Measurements from ENCODE around the gene ZMYND8. TPM values are rescaled to one million over a fixed set of nuclear protein-coding genes. Genes with fewer than 3 reads are reported as not detected.
"Not testable (repeated sequence)": the region's sequence is repeated elsewhere in the genome, so short reads cannot be mapped to it uniquely, and the experiment has no call there.

ZMYND8 gene
- total RNA-seq, 1 experiment from 2014 or later = 44.1 TPM

- H3K4me2 ChIP-seq (ENCODE audit: low read depth, low read length, poor library complexity, severe bottlenecking) = no peak overlapping the region
These were observed 178.2 kb downstream of the ZMYND8 start for GRCh38 chr20:47178277-47178676.

GRCh38 chr20:47176217-47176616, 180.3 kb downstream of the ZMYND8 start:
- not testable (repeated sequence) for H3K9me3 ChIP-seq (ENCODE audit: low read length); H3K4me3 ChIP-seq (ENCODE audit: low read length); H3K27ac ChIP-seq (ENCODE audit: low read length); H3K9ac ChIP-seq (ENCODE audit: low read length); H4K20me1 ChIP-seq (ENCODE audit: insufficient read depth, low read depth, low read length); H3K79me2 ChIP-seq (ENCODE audit: low read length); H3K27me3 ChIP-seq (ENCODE audit: low read length); DNase-seq; H3K4me2 ChIP-seq (ENCODE audit: low read depth, low read length, poor library complexity, severe bottlenecking); H3K36me3 ChIP-seq (ENCODE audit: insufficient read depth, low read length); H2AFZ ChIP-seq (ENCODE audit: low read length); H3K4me1 ChIP-seq (ENCODE audit: low read length); H3K9me2 ChIP-seq (replicated peaks; ENCODE audit: insufficient read depth, low read length)

More at GRCh38 chr20:47178277-47178676, 178.2 kb downstream of the ZMYND8 start:
- Histone ChIP-seq H3K79me2 (ENCODE audit: low read length) (no peaks in the 10 kb centered on the region), H2AFZ (ENCODE audit: low read length) (no peak overlapping the region), H3K36me3 (ENCODE audit: insufficient read depth, low read length) (no peaks in the 10 kb centered on the region), H3K4me1 (ENCODE audit: low read length) (no peaks in the 10 kb centered on the region), H3K9me2 (replicated peaks; ENCODE audit: insufficient read depth, low read length) (no peaks in the 10 kb centered on the region), H4K20me1 (ENCODE audit: insufficient read depth, low read depth, low read length) (no peaks in the 10 kb centered on the region), H3K9ac (ENCODE audit: low read length) (no peak overlapping the region), H3K27ac (ENCODE audit: low read length) (no peak overlapping the region), H3K4me3 (ENCODE audit: low read length) (no peak overlapping the region), H3K27me3 (ENCODE audit: low read length) (no peaks in the 10 kb centered on the region), H3K9me3 (ENCODE audit: low read length) (no peaks in the 10 kb centered on the region)
- DNase-seq = no peak

GRCh38 chr20:47175493-47175892, 181.0 kb downstream of the ZMYND8 start:
- H3K9ac ChIP-seq (ENCODE audit: low read length) = no peak overlapping the region
- H3K4me1 ChIP-seq (ENCODE audit: low read length) = no peaks in the 10 kb centered on the region
- H3K36me3 ChIP-seq (ENCODE audit: insufficient read depth, low read length) = no peaks in the 10 kb centered on the region
- H3K4me3 ChIP-seq (ENCODE audit: low read length) = no peak overlapping the region
- no peak overlapping the region for H3K4me2 ChIP-seq (ENCODE audit: low read depth, low read length, poor library complexity, severe bottlenecking)
- H3K27ac ChIP-seq (ENCODE audit: low read length) = no peak overlapping the region
- H2AFZ ChIP-seq (ENCODE audit: low read length) = no peak overlapping the region
- no peaks in the 10 kb centered on the region for H3K9me3 ChIP-seq (ENCODE audit: low read length)
- H4K20me1 ChIP-seq (ENCODE audit: insufficient read depth, low read depth, low read length) = no peaks in the 10 kb centered on the region
- no peaks in the 10 kb centered on the region for H3K27me3 ChIP-seq (ENCODE audit: low read length)
- H3K9me2 ChIP-seq (replicated peaks; ENCODE audit: insufficient read depth, low read length) = no peaks in the 10 kb centered on the region
- DNase-seq = no peak
- H3K79me2 ChIP-seq (ENCODE audit: low read length) = no peaks in the 10 kb centered on the region

GRCh38 chr20:47174456-47175243, 181.8 kb downstream of the ZMYND8 start:
- Histone ChIP-seq H3K4me3 (ENCODE audit: low read length) (no peak overlapping the region), H3K27ac (ENCODE audit: low read length) (no peak overlapping the region), H3K36me3 (ENCODE audit: insufficient read depth, low read length) (no peaks in the 10 kb centered on the region), H3K4me2 (ENCODE audit: low read depth, low read length, poor library complexity, severe bottlenecking) (no peak overlapping the region), H3K9ac (ENCODE audit: low read length) (no peak overlapping the region), H3K9me3 (ENCODE audit: low read length) (no peaks in the 10 kb centered on the region), H3K4me1 (ENCODE audit: low read length) (no peaks in the 10 kb centered on the region), H3K27me3 (ENCODE audit: low read length) (no peaks in the 10 kb centered on the region), H4K20me1 (ENCODE audit: insufficient read depth, low read depth, low read length) (no peaks in the 10 kb centered on the region), H2AFZ (ENCODE audit: low read length) (no peak overlapping the region), H3K79me2 (ENCODE audit: low read length) (no peaks in the 10 kb centered on the region), H3K9me2 (replicated peaks; ENCODE audit: insufficient read depth, low read length) (no peaks in the 10 kb centered on the region)
- no peak for DNase-seq

GRCh38 chr20:47173596-47174216, 182.8 kb downstream of the ZMYND8 start:
- no peaks in the 10 kb centered on the region for H3K9me2 ChIP-seq (replicated peaks; ENCODE audit: insufficient read depth, low read length)
- no peaks in the 10 kb centered on the region for H3K79me2 ChIP-seq (ENCODE audit: low read length)
- no peaks in the 10 kb centered on the region for H3K9me3 ChIP-seq (ENCODE audit: low read length)
- no peaks in the 10 kb centered on the region for H3K4me1 ChIP-seq (ENCODE audit: low read length)
- H3K27me3 ChIP-seq (ENCODE audit: low read length) = no peaks in the 10 kb centered on the region
- no peaks in the 10 kb centered on the region for H3K36me3 ChIP-seq (ENCODE audit: insufficient read depth, low read length)
- no peak overlapping the region for H3K4me3 ChIP-seq (ENCODE audit: low read length)
- H2AFZ ChIP-seq (ENCODE audit: low read length) = no peak overlapping the region
- H3K27ac ChIP-seq (ENCODE audit: low read length) = no peak overlapping the region
- H3K9ac ChIP-seq (ENCODE audit: low read length) = no peak overlapping the region
- no peak overlapping the region for H3K4me2 ChIP-seq (ENCODE audit: low read depth, low read length, poor library complexity, severe bottlenecking)
- DNase-seq = no peak
- H4K20me1 ChIP-seq (ENCODE audit: insufficient read depth, low read depth, low read length) = no peaks in the 10 kb centered on the region

- no peaks in the 10 kb centered on the region for H3K9me2 ChIP-seq (replicated peaks; ENCODE audit: insufficient read depth, low read length)
- H3K27me3 ChIP-seq (ENCODE audit: low read length) = no peaks in the 10 kb centered on the region
- H3K4me3 ChIP-seq (ENCODE audit: low read length) = no peak overlapping the region
- H3K4me1 ChIP-seq (ENCODE audit: low read length) = no peaks in the 10 kb centered on the region
- no peak overlapping the region for H3K4me2 ChIP-seq (ENCODE audit: low read depth, low read length, poor library complexity, severe bottlenecking)
- H2AFZ ChIP-seq (ENCODE audit: low read length) = no peak overlapping the region
- no peak for DNase-seq
- no peaks in the 10 kb centered on the region for H3K36me3 ChIP-seq (ENCODE audit: insufficient read depth, low read length)
- no peaks in the 10 kb centered on the region for H3K79me2 ChIP-seq (ENCODE audit: low read length)
- H3K27ac ChIP-seq (ENCODE audit: low read length) = no peak overlapping the region
- H3K9me3 ChIP-seq (ENCODE audit: low read length) = no peaks in the 10 kb centered on the region
- H3K9ac ChIP-seq (ENCODE audit: low read length) = no peak overlapping the region
- no peaks in the 10 kb centered on the region for H4K20me1 ChIP-seq (ENCODE audit: insufficient read depth, low read depth, low read length)
These were observed 183.9 kb downstream of the ZMYND8 start for GRCh38 chr20:47172579-47172978.

- DNase-seq = no peak
- Histone ChIP-seq H3K27ac (ENCODE audit: low read length) (no peak overlapping the region), H3K9ac (ENCODE audit: low read length) (no peak overlapping the region)
These were observed 188.7 kb downstream of the ZMYND8 start for GRCh38 chr20:47167846-47168245.

GRCh38 chr20:47165376-47165865, 191.1 kb downstream of the ZMYND8 start:
- no peaks in the 10 kb centered on the region for H4K20me1 ChIP-seq (ENCODE audit: insufficient read depth, low read depth, low read length)
- H3K36me3 ChIP-seq (ENCODE audit: insufficient read depth, low read length) = no peaks in the 10 kb centered on the region
- H3K9me3 ChIP-seq (ENCODE audit: low read length) = no peaks in the 10 kb centered on the region
- H3K4me3 ChIP-seq (ENCODE audit: low read length) = no peak overlapping the region
- H3K79me2 ChIP-seq (ENCODE audit: low read length) = no peaks in the 10 kb centered on the region
- H3K9ac ChIP-seq (ENCODE audit: low read length) = no peak overlapping the region
- DNase-seq = no peak
- no peak overlapping the region for H2AFZ ChIP-seq (ENCODE audit: low read length)
- no peak overlapping the region for H3K4me2 ChIP-seq (ENCODE audit: low read depth, low read length, poor library complexity, severe bottlenecking)
- H3K27ac ChIP-seq (ENCODE audit: low read length) = no peak overlapping the region
- H3K27me3 ChIP-seq (ENCODE audit: low read length) = no peaks in the 10 kb centered on the region
- H3K9me2 ChIP-seq (replicated peaks; ENCODE audit: insufficient read depth, low read length) = no peaks in the 10 kb centered on the region
- H3K4me1 ChIP-seq (ENCODE audit: low read length) = no peaks in the 10 kb centered on the region

More at GRCh38 chr20:47167846-47168245, 188.7 kb downstream of the ZMYND8 start:
- Histone ChIP-seq H3K9me3 (ENCODE audit: low read length) (no peaks in the 10 kb centered on the region), H3K36me3 (ENCODE audit: insufficient read depth, low read length) (no peaks in the 10 kb centered on the region), H2AFZ (ENCODE audit: low read length) (no peak overlapping the region), H3K4me3 (ENCODE audit: low read length) (no peak overlapping the region), H3K9me2 (replicated peaks; ENCODE audit: insufficient read depth, low read length) (no peaks in the 10 kb centered on the region), H3K27me3 (ENCODE audit: low read length) (no peaks in the 10 kb centered on the region), H4K20me1 (ENCODE audit: insufficient read depth, low read depth, low read length) (no peaks in the 10 kb centered on the region), H3K79me2 (ENCODE audit: low read length) (no peaks in the 10 kb centered on the region), H3K4me2 (ENCODE audit: low read depth, low read length, poor library complexity, severe bottlenecking) (no peak overlapping the region), H3K4me1 (ENCODE audit: low read length) (no peaks in the 10 kb centered on the region)
